NK-92 (cell line): ENCODE results near the gene MCTP2.

ENCODE experiments used
- DNase-seq: peaks from one replicate; lab custom pipeline; 2025; ENCODE audit not compliant: unreplicated experiment; lab: John Stamatoyannopoulos, UW

Gene MCTP2

DNA sequence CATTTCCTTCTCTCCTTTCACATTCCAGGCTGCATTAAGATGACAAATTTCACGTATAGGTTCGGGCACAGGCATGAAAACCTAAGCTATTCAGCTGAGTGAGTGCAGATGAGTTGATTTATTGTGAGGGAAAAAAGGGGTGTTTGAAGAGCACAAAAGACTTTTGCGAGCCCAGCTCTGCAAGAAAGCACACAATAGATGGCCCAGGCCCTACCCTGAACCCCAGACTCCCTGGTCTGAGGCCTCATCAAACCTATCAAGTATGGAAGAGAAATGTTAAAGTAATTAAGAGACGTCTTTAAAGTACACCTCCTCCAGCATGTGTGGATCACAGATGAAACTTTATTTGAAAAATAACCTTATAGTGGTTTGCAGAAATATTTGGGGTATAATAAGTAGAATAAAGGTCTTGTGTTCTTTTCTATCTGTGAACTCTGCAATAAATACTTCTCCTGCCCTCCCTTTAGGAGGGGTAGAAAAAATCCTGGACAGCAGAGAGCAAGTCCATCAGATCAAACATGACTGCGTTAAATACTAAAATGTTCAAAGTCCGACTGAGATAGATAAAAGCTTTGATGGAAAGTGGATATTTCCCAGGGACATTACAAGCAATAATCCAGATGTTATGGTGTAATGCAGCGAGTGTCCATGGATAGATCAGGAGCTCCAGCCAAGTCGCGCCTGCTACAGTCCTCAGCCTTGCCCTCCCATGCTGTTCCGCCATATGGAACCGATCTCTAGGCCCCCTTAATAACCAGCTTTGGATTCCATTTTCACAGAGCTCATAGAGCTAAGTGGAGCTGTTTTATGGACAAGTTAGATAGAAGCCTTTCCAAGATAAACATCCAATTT, 121.5 kb downstream of the MCTP2 start:
- no peak for DNase-seq

- no peak for DNase-seq
Measured at GRCh38 chr15:94353488-94353820, 122.1 kb downstream of the MCTP2 start.

DNA sequence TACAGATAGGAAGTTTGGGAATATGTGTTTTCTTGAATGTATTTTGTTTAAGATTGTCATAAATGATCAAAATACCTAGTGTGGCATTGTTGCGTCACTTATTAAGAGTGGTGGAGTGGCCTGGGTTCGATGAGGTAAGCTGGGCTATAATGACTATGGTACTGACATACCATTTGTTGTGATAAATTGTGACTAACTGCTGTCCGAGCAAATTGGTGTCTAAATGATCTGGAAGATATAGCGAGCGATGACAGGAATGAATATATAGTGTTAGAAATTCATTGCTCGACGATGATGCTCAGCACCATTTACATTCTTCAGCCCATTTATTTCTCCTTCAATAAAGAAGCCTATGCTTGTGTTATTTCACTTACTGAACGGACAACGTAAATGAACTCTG, 123.3 kb downstream of the MCTP2 start:
- no peak for DNase-seq

DNA sequence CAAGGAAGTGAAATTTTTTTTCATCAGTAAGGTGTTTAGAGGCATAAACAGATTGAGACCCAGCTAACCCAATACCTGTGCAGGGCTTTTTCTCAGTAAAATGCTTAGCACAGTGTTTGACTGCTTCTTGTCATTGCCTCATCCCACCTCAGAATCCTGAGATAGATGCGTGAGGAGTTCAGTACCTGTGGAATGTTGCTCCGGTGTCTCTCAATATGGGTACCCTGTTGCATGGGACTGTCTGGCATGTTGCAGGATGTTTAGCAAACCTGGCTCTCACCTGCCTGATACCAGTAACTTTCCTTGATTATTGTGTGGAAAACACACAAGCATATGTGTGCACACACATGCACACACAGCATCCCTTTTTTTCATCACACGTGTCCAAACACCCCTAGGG, 128.4 kb downstream of the MCTP2 start:
- no peak for DNase-seq

GRCh38 chr15:94360251-94360685, 128.9 kb downstream of the MCTP2 start:
- no peak for DNase-seq

- no peak for DNase-seq
Measured at GRCh38 chr15:94362385-94363092, 131.2 kb downstream of the MCTP2 start.

GRCh38 chr15:94363382-94363781, 132.0 kb downstream of the MCTP2 start:
- no peak for DNase-seq

GRCh38 chr15:94366781-94367180, 135.4 kb downstream of the MCTP2 start:
- no peak for DNase-seq

- no peak for DNase-seq
Measured at GRCh38 chr15:94367726-94368535, 136.6 kb downstream of the MCTP2 start.

DNA sequence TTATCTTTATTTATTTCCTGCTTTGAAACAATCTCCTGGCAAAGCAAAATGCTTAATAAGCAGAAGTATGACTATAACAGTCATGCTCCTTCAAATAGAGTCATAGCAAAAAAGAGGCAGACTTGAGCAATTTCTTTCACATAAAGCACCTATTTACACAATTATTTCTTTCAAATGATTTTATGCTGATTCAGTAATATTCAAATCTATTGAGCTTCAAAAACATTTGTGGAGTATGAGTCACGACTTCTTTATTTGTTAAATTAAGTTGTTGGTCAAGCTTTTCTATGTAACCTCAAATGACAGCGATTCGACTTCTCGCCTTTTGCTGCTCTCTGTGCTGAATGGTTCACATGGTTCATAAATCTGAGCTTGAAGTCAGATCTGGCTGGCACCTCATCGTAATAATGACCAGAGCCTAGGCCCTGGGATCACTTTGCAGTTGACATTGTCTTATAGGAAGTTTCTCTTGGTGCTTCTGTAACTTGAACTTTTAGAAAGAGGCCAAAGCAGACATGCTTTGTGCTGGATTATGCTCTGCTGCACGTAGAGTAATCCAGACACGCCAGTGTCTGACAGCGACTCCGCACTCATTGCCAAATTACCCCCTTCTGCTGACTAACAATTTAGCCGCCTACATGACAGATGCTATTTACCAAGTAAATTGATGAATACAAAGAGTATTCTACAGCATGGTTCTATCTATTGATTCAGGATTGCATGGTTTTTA, 139.0 kb downstream of the MCTP2 start:
- DNase-seq, result no peak

GRCh38 chr15:94370936-94371285, 139.6 kb downstream of the MCTP2 start:
- DNase-seq, result no peak

DNA sequence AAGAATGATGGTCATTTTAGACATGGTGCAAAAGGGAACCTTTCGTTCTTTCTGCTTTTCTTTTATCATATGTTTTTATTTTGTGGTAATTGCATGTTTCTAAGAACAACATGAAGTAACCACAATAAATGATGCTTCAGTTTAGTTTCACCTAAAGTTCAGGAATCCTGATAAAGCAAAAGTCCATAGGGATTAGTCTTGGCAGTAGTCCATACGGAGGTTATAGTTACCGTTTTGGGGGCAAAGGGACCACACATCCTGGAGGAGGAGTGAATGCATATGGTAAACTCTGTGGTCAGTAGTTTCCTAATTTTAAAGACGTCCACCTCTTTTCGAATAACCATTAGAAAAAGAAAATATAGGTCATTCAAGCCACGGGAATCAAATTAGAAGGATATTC, 141.5 kb downstream of the MCTP2 start:
- no peak for DNase-seq

GRCh38 chr15:94375997-94376396, 144.6 kb downstream of the MCTP2 start:
- no peak for DNase-seq

DNA sequence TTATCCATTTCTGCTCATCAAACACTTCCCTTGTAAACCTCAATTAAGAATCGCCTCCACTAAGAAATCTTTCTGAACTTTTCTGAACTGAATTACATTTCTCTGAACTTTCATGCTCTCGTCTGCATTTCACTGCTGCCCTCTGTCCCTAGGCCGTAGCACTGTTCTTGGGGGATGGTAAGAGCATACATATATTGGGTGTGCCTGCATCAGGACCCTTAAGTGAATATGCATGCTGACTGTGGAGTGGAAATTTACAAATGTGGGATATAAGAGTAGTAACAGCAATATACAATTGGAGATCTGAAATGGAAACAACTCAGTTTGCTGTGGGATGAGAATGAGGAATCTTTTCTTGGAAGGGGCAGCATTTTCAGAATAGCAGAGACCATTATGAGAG, 148.6 kb downstream of the MCTP2 start:
- DNase-seq, result no peak

GRCh38 chr15:94380798-94381197, 149.4 kb downstream of the MCTP2 start:
- DNase-seq, result no peak

DNA sequence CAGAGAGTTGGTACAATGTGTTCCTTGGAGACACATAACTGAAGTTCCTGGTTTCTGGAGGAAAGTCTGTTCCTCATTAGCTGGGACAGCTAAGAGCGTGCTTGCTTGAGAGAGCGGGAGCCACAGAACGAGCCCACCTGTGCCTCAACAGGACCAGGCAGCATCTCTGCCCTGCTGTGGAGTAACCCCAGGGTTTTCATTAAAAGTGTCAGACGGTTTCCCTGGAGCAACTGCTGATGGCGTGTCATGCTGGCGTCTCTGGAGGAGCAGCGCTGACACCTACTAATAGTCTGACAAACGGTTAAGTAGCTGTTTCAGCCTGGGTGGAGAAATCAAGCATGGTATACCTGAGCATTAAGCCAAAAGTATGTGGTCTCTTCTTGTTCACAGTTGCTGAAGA, 150.0 kb downstream of the MCTP2 start:
- DNase-seq, result no peak

DNA sequence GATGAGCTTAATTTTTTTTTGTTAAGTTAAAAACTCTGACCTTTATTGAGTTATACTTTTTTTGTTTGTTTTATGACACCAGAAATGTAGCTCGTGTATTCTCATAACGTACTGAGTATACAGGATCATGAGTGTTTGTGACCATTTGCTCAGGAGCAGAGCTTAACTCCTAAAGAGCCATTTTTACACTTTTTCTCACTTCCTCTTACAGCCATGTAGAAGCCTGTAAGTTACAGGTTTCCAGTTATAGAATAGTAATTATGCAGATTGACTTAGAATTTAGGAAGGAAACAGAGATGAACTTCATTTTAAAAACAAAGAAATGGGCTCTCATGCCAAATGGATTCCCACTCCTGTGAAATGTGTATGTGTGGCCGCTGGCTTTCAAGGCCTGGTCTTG, 151.7 kb downstream of the MCTP2 start:
- no peak for DNase-seq

- no peak for DNase-seq
Measured at GRCh38 chr15:94383706-94384105, 152.3 kb downstream of the MCTP2 start.

DNA sequence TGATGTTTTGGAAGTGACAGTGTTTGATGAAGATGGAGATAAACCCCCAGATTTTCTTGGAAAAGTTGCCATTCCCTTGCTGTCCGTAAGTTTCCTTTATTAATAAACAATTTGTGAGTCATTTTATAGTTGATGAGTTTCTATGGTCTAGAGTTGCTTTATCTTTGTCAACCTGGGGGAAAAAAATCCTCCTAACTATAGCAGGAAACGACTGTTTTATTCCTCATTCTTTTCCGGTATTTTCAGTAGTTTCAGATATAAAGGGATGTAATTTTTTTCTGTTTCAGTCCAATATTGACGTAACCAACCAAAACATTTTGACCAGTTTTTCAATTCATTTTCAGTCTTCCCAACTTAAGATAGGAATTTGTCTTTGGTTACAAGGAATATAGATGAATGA, 154.1 kb downstream of the MCTP2 start:
- no peak for DNase-seq

- no peak for DNase-seq
Measured at GRCh38 chr15:94386351-94386750, 155.0 kb downstream of the MCTP2 start.

DNA sequence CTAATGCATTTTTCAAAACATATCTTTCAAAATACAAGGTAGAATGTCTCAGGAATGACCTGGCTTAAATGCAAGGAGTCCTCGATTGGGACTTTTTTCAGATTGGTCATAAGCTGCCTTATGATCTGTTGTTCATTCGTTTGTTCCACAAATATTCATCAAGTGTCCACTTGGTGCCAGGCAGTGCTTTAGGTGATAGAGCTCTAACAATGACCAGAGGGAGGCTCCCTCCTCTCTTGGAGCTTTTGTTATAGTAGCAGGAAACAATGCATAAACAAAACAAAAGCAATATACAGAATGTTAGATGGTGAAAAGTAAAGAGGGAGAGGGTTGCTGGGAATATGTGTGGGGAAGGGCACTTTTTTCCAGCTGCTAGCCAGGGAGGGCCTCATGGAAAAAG, 156.1 kb downstream of the MCTP2 start:
- DNase-seq, result no peak
